Fibroblast of skin of right biceps (primary cell): ENCODE measurements around the gene CDC45.

Experiments
- DNase-seq: peaks from one replicate; pipeline ENCODE4 v3.0.0-alpha.2; 2013

The CDC45 gene

DNA sequence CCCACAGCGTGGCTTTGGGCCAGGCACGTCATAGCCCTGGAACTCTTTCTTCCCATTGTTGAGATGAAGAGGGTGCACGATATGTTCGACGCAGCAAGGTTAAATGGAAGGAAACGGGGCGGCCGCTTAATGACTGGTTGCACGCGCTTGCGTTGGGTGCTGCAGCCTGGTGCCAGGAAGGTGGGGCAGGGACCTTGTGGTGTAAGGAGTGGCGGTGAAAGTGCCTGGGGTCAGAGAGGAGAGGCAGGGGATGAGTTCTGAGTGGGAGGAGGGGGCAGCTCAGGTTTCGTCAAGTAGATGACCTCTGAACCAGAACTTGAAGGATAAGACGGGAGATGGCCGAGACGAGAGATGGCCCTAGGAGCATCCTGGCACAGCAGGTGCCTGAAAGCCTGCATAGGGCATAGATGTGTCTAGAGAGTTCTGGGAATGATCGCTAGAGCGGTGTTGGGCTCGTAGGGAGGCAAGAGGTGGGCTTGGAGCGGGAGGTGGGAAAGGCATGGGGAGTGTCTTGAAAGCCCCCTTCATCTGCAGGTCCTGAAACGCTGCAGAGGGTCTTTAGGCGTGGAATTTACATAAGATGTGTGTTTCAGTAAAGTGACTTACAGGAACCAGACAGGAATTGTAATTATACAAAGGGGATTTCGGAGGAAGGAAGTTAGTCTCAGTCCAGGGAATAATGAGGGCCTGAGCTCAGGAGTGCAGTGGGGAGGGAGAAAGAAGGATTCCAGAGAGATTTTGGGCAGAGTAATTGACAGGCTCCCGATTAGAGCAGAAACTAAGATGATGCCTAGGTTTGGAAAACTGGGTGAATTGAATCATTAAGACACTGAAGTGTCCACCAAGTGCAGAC, 87.7 kb downstream of the CDC45 start:
- DNase-seq, result no peak

- DNase-seq, result peak; percentile 77
Measured at GRCh38 chr22:19568337-19569275, 88.9 kb downstream of the CDC45 start.

DNA sequence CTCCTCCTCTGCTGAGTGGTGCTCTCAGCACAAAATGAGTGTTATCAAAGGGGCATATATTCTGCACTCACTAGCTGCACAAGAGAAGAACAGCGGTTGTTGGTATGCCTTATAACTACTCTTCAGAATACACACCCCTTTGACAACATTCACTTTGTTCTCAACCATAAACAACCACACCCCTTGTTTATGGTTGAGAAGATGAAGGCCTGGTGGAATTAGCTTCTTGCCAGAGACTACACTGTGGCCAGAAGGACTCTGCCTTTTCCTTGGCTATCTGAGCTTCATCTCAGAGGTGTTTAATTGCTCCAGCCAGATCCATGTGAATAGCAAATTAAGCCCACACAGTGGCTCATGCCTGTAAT, 89.5 kb downstream of the CDC45 start:
- no peak for DNase-seq

DNA sequence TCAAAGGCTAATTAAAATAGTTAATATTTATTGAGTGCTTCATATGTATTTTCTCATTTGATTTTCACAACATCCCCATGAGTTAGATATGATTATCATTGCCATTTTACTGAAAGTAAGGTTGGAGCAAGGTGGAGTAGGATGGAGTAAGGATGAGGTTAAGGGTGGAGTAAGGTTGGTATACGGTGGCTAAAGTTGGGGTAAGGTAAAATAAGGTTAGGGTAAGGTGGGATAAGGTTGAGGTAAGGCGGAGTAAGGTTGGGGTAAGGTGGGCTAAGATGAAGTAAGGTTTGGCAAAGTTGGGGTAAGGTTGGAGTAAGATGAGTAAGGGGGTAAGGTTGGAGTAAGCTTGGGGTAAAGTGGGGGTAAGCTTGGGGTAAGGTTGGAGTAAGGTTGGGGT, 90.3 kb downstream of the CDC45 start:
- DNase-seq, result no peak
